Measurements from ENCODE around the gene SIX3.

- TF ChIP-seq, protein P1, sequence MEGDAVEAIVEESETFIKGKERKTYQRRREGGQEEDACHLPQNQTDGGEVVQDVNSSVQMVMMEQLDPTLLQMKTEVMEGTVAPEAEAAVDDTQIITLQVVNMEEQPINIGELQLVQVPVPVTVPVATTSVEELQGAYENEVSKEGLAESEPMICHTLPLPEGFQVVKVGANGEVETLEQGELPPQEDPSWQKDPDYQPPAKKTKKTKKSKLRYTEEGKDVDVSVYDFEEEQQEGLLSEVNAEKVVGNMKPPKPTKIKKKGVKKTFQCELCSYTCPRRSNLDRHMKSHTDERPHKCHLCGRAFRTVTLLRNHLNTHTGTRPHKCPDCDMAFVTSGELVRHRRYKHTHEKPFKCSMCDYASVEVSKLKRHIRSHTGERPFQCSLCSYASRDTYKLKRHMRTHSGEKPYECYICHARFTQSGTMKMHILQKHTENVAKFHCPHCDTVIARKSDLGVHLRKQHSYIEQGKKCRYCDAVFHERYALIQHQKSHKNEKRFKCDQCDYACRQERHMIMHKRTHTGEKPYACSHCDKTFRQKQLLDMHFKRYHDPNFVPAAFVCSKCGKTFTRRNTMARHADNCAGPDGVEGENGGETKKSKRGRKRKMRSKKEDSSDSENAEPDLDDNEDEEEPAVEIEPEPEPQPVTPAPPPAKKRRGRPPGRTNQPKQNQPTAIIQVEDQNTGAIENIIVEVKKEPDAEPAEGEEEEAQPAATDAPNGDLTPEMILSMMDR (conservative IDR thresholded peaks at IDR 0.05; ENCODE audit: low read depth in 2 of 2), result no peak
- TF ChIP-seq ZNF331 (CRISPR knock-in tag; IDR thresholded peaks at IDR 0.05; ENCODE audit: low read depth) (no peak), EZH2 (IDR thresholded peaks at IDR 0.05; ENCODE audit: low read depth, unreplicated experiment) (no peak), POLR2AphosphoS5 (IDR thresholded peaks at IDR 0.05; ENCODE audit: low read depth) (no peak), CREB1 (CRISPR knock-in tag; IDR thresholded peaks at IDR 0.05; ENCODE audit: low read depth) (no peak), REST (IDR thresholded peaks at IDR 0.05; ENCODE audit: unreplicated experiment) (no peak), EZH2phosphoT487 (IDR thresholded peaks at IDR 0.05; ENCODE audit: unreplicated experiment) (no peak)
- TF ChIP-seq, protein P2, sequence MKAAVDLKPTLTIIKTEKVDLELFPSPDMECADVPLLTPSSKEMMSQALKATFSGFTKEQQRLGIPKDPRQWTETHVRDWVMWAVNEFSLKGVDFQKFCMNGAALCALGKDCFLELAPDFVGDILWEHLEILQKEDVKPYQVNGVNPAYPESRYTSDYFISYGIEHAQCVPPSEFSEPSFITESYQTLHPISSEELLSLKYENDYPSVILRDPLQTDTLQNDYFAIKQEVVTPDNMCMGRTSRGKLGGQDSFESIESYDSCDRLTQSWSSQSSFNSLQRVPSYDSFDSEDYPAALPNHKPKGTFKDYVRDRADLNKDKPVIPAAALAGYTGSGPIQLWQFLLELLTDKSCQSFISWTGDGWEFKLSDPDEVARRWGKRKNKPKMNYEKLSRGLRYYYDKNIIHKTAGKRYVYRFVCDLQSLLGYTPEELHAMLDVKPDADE (IDR thresholded peaks at IDR 0.05), result no peak
- TF ChIP-seq, protein P3, sequence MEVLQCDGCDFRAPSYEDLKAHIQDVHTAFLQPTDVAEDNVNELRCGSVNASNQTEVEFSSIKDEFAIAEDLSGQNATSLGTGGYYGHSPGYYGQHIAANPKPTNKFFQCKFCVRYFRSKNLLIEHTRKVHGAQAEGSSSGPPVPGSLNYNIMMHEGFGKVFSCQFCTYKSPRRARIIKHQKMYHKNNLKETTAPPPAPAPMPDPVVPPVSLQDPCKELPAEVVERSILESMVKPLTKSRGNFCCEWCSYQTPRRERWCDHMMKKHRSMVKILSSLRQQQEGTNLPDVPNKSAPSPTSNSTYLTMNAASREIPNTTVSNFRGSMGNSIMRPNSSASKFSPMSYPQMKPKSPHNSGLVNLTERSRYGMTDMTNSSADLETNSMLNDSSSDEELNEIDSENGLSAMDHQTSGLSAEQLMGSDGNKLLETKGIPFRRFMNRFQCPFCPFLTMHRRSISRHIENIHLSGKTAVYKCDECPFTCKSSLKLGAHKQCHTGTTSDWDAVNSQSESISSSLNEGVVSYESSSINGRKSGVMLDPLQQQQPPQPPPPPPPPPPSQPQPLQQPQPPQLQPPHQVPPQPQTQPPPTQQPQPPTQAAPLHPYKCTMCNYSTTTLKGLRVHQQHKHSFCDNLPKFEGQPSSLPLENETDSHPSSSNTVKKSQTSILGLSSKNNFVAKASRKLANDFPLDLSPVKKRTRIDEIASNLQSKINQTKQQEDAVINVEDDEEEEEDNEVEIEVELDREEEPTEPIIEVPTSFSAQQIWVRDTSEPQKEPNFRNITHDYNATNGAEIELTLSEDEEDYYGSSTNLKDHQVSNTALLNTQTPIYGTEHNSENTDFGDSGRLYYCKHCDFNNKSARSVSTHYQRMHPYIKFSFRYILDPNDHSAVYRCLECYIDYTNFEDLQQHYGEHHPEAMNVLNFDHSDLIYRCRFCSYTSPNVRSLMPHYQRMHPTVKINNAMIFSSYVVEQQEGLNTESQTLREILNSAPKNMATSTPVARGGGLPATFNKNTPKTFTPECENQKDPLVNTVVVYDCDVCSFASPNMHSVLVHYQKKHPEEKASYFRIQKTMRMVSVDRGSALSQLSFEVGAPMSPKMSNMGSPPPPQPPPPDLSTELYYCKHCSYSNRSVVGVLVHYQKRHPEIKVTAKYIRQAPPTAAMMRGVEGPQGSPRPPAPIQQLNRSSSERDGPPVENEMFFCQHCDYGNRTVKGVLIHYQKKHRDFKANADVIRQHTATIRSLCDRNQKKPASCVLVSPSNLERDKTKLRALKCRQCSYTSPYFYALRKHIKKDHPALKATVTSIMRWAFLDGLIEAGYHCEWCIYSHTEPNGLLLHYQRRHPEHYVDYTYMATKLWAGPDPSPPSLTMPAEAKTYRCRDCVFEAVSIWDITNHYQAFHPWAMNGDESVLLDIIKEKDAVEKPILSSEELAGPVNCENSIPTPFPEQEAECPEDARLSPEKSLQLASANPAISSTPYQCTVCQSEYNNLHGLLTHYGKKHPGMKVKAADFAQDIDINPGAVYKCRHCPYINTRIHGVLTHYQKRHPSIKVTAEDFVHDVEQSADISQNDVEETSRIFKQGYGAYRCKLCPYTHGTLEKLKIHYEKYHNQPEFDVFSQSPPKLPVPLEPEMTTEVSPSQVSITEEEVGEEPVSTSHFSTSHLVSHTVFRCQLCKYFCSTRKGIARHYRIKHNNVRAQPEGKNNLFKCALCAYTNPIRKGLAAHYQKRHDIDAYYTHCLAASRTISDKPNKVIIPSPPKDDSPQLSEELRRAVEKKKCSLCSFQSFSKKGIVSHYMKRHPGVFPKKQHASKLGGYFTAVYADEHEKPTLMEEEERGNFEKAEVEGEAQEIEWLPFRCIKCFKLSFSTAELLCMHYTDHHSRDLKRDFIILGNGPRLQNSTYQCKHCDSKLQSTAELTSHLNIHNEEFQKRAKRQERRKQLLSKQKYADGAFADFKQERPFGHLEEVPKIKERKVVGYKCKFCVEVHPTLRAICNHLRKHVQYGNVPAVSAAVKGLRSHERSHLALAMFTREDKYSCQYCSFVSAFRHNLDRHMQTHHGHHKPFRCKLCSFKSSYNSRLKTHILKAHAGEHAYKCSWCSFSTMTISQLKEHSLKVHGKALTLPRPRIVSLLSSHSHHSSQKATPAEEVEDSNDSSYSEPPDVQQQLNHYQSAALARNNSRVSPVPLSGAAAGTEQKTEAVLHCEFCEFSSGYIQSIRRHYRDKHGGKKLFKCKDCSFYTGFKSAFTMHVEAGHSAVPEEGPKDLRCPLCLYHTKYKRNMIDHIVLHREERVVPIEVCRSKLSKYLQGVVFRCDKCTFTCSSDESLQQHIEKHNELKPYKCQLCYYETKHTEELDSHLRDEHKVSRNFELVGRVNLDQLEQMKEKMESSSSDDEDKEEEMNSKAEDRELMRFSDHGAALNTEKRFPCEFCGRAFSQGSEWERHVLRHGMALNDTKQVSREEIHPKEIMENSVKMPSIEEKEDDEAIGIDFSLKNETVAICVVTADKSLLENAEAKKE (CRISPR knock-in tag; IDR thresholded peaks at IDR 0.05), result no peak
These were observed 5.5 kb downstream of the SIX3 start for GRCh38 chr2:44947028-44947375.

Measured in GM23338 (cell line).